Measurements from ENCODE around the gene GAS7. TPM values are rescaled to one million over a fixed set of nuclear protein-coding genes. Genes with fewer than 3 reads are reported as not detected.
"Not testable (repeated sequence)": the region's sequence is repeated elsewhere in the genome, so short reads cannot be mapped to it uniquely, and the experiment has no call there.

The GAS7 gene
- total and polyA plus RNA-seq, 9 of the 15 experiments (the other 6 are each of a cell fraction or from before 2014, with no cell fraction given), result 0.11 to 0.33 TPM; not detected in 7

DNA sequence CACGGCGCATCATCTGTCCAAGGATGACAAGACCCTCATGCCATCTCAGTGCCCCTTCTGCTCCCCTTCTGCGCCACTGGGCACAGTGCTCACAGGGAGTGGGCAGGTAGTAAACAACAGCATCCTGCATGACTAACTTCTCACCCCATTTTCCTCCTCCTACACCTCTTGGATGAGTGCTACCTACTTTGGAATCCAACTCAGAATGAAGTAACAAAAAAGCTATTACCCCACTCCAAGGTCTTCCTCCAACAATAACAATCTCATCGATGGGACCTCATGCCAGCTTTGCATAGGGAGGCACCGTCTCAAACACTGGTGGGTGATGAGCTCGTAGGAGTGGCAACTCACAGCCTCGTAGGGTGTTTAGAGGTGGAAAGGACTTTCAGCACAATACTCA, 194.7 kb downstream of the GAS7 start (continued):
- TF ChIP-seq DMBX1 (CRISPR knock-in tag; IDR thresholded peaks at IDR 0.05; ENCODE audit: borderline replicate concordance) (no peak), MCM7 (IDR thresholded peaks at IDR 0.05) (no peak), PRPF4 (IDR thresholded peaks at IDR 0.05; ENCODE audit: insufficient read depth, low read depth, low read length, poor library complexity, severe bottlenecking) (no peak), EWSR1 (IDR thresholded peaks at IDR 0.05; ENCODE audit: borderline replicate concordance, low read depth, partially characterized antibody) (no peak), ZNF121 (CRISPR knock-in tag; conservative IDR thresholded peaks at IDR 0.05) (no peak), SNRNP70 (optimal IDR thresholded peaks at IDR 0.05; ENCODE audit: low read depth, low read length) (no peak), STAT5A (IDR thresholded peaks at IDR 0.05; ENCODE audit: borderline replicate concordance, low read length) (no peak), ZNF165 (CRISPR knock-in tag; IDR thresholded peaks at IDR 0.05; ENCODE audit: borderline replicate concordance) (no peak), PCBP2 (IDR thresholded peaks at IDR 0.05; ENCODE audit: low read depth, low read length, poor library complexity, severe bottlenecking) (no peak), FOXP1 (CRISPR knock-in tag; IDR thresholded peaks at IDR 0.05) (no peak)
- TF ChIP-seq, protein P1, sequence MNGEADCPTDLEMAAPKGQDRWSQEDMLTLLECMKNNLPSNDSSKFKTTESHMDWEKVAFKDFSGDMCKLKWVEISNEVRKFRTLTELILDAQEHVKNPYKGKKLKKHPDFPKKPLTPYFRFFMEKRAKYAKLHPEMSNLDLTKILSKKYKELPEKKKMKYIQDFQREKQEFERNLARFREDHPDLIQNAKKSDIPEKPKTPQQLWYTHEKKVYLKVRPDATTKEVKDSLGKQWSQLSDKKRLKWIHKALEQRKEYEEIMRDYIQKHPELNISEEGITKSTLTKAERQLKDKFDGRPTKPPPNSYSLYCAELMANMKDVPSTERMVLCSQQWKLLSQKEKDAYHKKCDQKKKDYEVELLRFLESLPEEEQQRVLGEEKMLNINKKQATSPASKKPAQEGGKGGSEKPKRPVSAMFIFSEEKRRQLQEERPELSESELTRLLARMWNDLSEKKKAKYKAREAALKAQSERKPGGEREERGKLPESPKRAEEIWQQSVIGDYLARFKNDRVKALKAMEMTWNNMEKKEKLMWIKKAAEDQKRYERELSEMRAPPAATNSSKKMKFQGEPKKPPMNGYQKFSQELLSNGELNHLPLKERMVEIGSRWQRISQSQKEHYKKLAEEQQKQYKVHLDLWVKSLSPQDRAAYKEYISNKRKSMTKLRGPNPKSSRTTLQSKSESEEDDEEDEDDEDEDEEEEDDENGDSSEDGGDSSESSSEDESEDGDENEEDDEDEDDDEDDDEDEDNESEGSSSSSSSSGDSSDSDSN (IDR thresholded peaks at IDR 0.05; ENCODE audit: borderline replicate concordance in 1 of 2, low read depth in 2 of 2, low read length in 2 of 2), result no peak
- TF ChIP-seq, protein P2, sequence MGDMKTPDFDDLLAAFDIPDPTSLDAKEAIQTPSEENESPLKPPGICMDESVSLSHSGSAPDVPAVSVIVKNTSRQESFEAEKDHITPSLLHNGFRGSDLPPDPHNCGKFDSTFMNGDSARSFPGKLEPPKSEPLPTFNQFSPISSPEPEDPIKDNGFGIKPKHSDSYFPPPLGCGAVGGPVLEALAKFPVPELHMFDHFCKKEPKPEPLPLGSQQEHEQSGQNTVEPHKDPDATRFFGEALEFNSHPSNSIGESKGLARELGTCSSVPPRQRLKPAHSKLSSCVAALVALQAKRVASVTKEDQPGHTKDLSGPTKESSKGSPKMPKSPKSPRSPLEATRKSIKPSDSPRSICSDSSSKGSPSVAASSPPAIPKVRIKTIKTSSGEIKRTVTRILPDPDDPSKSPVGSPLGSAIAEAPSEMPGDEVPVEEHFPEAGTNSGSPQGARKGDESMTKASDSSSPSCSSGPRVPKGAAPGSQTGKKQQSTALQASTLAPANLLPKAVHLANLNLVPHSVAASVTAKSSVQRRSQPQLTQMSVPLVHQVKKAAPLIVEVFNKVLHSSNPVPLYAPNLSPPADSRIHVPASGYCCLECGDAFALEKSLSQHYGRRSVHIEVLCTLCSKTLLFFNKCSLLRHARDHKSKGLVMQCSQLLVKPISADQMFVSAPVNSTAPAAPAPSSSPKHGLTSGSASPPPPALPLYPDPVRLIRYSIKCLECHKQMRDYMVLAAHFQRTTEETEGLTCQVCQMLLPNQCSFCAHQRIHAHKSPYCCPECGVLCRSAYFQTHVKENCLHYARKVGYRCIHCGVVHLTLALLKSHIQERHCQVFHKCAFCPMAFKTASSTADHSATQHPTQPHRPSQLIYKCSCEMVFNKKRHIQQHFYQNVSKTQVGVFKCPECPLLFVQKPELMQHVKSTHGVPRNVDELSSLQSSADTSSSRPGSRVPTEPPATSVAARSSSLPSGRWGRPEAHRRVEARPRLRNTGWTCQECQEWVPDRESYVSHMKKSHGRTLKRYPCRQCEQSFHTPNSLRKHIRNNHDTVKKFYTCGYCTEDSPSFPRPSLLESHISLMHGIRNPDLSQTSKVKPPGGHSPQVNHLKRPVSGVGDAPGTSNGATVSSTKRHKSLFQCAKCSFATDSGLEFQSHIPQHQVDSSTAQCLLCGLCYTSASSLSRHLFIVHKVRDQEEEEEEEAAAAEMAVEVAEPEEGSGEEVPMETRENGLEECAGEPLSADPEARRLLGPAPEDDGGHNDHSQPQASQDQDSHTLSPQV (IDR thresholded peaks at IDR 0.05), result no peak
- TF ChIP-seq, protein P3, sequence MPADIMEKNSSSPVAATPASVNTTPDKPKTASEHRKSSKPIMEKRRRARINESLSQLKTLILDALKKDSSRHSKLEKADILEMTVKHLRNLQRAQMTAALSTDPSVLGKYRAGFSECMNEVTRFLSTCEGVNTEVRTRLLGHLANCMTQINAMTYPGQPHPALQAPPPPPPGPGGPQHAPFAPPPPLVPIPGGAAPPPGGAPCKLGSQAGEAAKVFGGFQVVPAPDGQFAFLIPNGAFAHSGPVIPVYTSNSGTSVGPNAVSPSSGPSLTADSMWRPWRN (IDR thresholded peaks at IDR 0.05; ENCODE audit: low read depth), result no peak

DNA sequence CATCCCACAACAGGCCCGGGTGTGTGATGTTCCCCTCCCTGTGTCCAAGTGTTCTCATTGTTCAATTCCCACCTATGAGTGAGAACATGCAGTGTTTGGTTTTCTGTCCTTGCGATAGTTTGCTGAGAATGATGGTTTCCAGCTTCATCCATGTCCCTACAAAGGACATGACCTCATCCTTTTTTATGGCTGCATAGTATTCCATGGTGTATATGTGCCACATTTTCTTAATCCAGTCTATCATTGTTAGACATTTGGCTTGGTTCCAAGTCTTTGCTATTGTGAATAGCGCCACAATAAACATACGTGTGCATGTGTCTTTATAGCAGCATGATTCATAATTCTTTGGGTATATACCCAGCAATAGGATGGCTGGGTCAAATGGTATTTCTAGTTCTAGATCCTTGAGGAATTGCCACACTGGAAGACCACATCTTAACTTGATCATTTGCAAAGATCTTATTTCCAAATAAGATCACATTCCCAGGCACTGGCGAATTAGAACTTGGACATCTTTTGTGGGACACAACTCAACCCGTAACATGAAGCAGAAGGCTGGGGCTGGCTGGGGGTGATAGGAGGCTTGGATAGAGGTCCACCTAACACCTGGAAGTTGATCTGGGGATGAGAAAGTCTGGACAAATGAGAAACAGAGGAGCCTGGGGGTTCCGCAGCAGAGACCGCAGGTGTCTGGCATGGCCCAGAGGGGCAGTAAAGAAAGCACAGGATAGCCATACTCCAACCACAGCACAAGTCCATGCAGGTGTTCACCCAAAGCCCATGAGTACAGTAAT, 195.6 kb downstream of the GAS7 start:
- CTCF ChIA-PET (ENCODE audit: low intra/inter-chr PET ratio); H3K9me1 ChIP-seq (ENCODE audit: control insufficient read depth, insufficient read depth, low read length); in situ Hi-C loops (cut with MboI): not testable (repeated sequence)

More for the DNA sequence above, 195.6 kb downstream of the GAS7 start:
- BruUV-seq (replicated peaks); H3K36me3 ChIP-seq (ENCODE audit: control insufficient read depth, insufficient read depth, low read length); H3K27ac ChIP-seq (ENCODE audit: extremely low read depth, low read depth, low read length); ATAC-seq; H3K9ac ChIP-seq (ENCODE audit: insufficient read depth in 1 of 2, low read depth in 2 of 2, low read length in 2 of 2); H3K27me3 ChIP-seq (ENCODE audit: control insufficient read depth in 2 of 2, insufficient read depth in 2 of 2, low read length in 2 of 2); H3K4me1 ChIP-seq (replicated peaks in 1 of 2; ENCODE audit: control insufficient read depth in 2 of 2, insufficient read depth in 2 of 2, low read length in 2 of 2); H3K9me3 ChIP-seq (replicated peaks; ENCODE audit: control insufficient read depth, insufficient read depth, low read depth, low read length); POLR2A ChIA-PET; H3K4me2 ChIP-seq (ENCODE audit: insufficient read depth, low read length); H2AFZ ChIP-seq (ENCODE audit: low read depth, low read length); H4K20me1 ChIP-seq (replicated peaks; ENCODE audit: control insufficient read depth, insufficient read depth, low read length); intact Hi-C loops (cut with micrococcal nuclease); H3K4me3 ChIP-seq; H3K79me2 ChIP-seq (ENCODE audit: control insufficient read depth, insufficient read depth, low read length); DNase-seq (ENCODE audit: extremely low read depth in 1 of 4, low spot score in 3 of 4); FAIRE-seq: not testable (repeated sequence)
- 16% methylated on average over 4 of the region's 8 CpGs for WGBS (ENCODE audit: insufficient coverage, low coverage, missing lambda C conversion rate)
